Fibroblast of skin of left quadriceps (primary cell): ENCODE data around the gene ILF3.
"Not testable (repeated sequence)": the region's sequence is repeated elsewhere in the genome, so short reads cannot be mapped to it uniquely, and the experiment has no call there.

Experiments
- DNase-seq, 2 experiments: peaks; one replicate each; pipeline ENCODE4 v3.0.0-alpha.2; 2013; ENCODE audit warnings: low read depth in 2 of 2

The ILF3 gene

DNA sequence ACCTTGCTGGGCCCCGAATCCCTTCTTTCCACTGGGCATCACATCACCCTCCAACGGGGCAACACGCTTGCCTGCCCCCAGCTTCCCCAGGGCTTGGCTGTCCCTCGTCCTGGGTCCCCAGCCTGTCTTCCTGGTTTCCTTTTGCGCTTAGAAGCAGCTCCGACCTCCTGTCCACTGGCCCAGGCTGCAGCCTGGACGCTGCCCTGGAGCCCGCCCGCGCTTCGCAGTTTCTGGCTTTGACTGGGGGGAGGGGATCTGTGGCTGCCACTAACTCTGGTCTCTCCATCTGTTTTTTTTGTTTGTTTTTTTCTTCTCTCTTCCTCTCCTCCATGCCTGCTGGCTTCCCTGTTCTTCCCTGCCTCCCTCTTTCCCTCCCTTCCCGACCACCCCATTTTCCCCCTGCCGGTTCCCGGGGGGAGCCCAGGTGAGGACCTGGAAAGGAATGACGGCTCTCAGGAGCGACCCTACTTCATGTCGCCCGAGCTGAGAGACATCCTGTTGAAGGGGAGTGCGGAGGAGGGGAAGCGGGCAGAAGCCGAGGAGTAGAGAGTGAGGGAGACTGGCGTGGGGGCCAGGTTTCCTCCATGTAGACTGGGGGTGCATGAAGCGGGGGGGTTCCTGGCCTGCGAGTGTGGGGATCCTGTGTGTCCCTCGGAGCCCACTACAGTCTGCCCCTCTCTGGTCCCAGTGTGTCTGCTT, 11.5 kb upstream of the ILF3 start:
- no peak for DNase-seq

DNA sequence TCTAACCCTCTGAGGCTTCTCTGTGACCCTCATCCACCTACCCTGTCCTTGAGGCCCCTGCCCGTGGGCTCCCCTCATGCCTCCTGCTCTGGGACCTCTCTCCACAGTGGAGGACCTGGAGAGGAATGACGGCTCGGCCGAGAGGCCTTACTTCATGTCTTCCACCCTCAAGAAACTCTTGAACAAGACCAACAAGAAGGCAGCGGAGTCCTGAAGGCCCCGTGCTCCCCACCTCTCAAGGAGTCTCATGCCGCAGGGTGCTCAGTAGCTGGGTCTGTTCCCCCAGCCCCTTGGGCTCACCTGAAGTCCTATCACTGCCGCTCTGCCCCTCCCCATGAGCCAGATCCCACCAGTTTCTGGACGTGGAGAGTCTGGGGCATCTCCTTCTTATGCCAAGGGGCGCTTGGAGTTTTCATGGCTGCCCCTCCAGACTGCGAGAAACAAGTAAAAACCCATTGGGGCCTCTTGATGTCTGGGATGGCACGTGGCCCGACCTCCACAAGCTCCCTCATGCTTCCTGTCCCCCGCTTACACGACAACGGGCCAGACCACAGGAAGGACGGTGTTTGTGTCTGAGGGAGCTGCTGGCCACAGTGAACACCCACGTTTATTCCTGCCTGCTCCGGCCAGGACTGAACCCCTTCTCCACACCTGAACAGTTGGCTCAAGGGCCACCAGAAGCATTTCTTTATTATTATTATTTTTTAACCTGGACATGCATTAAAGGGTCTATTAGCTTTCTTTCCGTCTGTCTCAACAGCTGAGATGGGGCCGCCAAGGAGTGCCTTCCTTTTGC, 10.8 kb upstream of the ILF3 start:
- DNase-seq = no peak

DNA sequence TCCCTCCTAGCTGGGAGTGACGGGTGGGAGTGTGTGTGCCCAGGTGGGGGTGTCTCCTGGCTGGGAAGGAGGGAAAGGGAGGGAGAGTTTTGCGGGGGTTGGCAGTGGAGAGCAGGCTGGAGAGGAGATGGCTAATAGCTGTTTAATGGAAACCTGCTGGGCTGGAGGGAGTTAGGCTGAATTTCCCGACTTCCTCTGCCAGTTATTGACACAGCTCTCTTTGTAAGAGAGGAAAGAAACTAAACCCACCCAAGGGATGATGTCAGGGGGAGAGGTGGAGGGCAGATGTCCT, 10.2 kb upstream of the ILF3 start:
- DNase-seq = no peak

DNA sequence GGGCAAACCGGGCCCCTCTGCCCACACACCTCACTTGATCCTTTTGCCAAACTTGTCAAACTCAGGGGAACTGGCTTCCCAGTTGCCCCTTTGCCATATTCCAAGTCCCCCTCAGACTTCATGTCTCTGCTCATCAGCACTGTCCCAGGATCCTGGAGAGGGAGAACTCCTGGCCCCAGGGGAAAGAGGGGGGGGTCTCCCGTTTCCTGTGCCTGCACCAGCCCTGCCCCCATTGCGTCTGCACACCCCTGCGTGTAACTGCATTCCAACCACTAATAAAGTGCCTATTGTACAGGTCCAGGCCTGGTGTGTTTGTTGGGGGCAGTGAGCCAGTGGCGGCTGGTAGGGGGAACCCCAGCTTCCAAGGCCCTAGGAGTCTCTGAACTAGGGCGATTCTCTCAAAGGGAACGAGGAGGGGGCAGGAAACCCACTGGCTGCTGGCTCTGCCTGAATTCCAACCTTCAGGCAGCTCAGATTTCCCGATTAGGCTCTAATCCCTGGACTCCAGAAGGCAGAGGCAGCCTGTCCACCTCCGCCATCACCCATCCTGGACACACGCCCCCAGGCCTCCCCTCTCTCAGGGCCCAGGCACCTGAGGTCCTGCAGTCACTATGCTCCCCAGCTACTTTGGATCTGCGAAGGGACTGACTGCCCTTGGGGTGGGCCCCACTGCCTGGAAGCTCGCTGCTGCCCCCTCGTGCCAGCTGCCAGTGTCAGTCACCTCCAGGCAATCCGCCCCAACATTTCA, 9.7 kb upstream of the ILF3 start:
- peak; percentile 25 to 35 for DNase-seq

DNA sequence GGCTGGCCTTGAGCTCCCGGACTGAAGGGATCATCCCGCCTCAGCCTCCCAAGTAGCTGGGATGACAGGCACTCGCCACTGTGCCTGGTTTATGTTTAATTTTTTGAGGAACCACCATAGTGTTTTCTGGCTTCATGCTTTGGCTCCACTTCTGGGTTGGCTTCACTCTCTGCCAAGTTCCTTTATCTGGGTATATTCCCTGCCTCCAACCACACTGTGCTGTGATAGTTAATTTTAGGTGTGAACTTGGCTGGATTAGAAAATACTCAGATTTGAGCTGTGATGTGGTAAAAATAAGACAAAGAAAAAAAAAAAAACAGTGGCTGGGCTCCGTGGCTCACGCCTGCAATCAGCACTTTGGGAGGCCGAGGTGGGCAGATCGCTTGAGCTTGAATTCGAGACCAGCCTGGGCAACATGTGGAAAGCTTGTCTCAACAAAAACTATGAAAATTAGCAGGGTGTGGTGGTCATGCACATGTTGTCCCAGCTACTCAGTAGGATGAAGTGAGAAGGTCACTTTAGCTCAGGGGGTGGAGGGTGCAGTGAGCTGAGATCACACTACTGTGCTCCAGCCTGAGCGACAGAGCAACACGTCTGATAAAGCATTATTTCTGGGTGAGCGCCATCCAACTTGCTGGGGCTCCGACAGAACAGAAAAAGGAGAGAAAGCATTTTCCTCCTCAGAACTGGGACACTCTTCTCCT, 7.5 kb upstream of the ILF3 start:
- DNase-seq = no peak

DNA sequence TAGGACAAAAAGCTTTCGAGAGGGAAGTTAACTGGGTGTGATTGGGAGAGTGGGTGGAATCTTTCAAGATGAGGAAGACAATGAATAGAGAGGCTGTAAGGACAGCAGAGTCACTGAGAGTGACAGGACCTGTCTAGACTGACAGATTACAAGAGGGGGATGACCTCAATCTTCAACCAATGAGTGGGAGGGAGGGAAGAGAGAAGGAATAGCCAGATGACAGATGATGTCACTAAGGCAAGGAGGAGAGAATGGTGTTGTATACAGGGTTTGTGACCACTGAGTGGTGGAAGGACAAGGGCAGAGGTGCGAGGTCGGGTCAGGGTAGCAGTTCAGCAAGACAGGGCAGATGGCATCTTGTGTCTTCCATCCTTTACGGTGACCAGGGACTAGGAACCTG, 5.8 kb upstream of the ILF3 start:
- no peak for DNase-seq

DNA sequence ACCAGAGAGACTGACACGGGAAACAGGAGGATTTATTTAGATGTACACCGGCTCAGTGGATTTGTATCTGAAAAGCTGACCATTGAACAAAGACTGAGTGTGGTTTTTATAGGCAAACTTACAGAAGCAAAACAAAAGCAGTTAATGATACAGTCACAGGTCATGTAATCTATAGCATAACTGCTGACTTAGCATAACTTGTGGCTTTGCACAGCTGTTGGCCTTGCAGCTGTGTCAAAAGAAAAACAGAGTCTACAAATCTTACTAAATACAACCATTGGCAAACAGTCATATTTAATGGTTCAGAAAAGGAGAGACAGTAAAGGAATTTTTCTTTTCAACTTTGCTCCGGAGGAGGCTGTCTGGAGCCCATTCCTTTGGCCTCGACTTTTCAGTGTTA, 2.3 kb upstream of the ILF3 start:
- no peak for DNase-seq

DNA sequence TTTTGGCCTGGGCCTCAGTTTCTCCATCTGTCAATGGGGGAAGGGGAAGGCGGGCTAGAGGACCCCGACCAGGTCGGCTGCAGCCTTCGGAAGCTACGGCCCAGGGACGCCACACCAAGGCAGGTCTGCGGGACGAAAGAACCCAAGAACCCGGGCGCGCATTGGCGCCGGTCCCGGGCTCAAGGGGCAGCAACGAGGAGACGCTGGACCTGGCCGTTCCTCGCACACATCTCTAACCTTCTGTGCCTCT, 739 bp upstream of the ILF3 start:
- DNase-seq = no peak

DNA sequence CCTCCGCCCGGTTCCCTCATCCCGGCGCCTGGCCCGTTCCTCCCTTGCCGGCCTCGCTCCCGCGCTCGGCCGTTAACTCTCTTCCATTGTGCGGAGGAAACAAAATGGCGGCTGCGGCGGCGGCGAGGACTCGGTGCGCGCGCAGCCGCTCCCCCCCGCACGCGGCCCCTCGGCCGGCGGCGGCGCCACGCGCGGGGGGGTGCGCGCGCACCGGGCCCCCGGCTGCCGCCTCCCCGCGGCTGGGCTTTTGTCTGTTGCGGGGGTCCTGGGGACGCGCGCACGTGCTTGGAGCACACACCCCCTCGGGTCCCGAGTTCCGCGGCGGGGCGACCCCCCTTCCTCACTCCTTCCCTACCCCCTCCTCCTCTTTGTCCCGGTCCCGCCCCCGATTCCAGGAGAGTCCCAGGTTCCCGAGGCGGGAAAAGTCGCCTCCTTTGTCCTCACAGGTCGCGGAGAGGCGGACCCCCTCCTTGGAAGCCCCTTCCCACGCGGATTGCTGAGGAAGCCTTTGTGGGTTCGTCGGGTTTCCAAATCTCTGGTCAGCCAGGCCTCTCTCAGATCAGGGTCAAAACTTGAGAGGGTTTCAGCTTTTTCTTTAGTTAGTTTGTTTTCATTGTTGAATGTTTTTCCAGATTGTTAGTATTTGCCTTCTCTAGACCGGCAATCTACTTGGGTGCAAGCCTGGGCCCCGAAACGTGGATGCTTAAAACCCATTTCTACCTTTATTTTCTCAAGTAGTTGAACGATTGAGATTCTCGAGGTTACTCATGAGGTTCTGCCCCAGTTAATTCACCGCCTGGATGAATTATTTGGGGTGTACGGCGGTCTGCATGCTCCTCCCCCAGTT, 687 bp downstream of the ILF3 start:
- DNase-seq = peak in 1 of 2 experiments; percentile 17

DNA sequence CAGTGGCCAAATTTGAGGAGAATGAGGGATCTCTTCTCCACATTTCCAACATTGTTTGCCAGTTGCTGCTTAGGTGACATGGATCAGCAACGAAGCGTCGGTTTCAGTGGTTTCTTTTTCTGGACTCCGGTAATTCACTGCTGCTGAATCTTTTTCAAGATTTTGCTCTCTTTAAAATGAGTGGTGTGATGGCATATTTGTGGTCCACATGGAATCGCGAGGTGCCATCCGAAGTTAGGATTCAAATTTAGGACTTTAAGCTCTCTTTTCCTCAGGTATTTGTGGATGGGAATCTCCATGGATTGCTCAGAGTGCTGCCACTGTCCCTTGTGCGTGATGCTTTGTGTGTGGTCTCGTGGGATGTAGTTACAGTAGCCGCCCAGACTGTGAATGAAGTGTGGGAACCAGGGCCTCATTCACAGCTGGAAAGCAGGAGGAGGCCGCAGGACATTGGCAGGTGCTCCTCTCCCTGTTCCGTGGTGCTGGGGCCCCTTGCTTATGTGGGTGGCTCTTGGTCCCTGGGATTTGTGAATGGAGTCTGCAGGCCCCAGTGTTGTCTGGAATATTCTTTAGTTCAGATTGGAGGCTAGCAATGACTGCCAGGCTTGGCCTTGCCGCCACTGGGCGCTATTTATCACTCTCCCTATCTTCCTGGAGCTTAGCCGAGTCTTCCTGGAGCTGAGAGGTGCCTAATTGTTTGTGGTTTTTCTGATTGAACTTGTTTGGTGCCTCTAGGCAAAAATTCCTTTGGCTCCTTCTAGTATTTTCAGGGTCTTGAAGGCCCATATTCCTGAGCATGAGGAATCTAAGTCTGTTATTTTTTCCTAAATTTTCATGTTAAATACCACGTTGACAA, 1.5 kb downstream of the ILF3 start:
- no peak for DNase-seq

DNA sequence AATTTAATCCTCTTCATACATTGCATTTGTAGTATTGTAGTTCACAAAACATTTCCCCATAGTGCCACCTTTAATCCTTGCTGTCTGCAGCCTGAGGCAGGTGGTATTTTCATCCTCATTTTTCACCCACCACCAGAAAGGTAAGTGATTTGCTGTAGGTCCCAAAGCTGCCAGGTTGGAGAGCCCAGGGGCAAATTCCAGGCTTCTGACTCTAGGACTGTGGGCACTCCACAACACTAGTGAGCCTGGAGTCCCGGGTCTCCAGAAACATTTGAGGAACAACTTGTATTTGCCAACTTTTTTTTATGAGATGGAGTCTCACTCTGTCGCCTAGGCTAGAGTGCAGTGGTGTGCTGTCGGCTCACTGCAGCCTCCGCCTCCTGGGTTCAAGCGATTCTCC, 6.2 kb downstream of the ILF3 start:
- DNase-seq = no peak

DNA sequence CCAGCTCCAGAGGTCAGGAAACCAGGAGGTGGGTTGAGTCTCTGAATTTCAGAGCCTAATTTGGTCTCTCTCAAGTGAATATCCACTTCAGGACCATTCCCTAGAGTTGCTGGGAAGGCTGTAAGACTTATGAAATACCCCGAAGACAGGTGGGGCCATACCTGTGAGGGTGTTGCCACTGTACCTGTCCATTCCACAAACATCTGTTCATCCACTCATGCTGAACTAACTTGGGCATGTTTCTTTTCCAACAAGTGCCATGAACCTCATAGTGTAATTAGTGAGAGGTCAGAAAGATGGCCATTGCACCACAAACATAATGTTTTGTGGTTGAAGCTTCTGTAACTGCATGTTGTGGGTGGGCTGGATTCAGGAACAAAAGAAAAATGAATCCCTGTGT, 7.8 kb downstream of the ILF3 start:
- no peak for DNase-seq

DNA sequence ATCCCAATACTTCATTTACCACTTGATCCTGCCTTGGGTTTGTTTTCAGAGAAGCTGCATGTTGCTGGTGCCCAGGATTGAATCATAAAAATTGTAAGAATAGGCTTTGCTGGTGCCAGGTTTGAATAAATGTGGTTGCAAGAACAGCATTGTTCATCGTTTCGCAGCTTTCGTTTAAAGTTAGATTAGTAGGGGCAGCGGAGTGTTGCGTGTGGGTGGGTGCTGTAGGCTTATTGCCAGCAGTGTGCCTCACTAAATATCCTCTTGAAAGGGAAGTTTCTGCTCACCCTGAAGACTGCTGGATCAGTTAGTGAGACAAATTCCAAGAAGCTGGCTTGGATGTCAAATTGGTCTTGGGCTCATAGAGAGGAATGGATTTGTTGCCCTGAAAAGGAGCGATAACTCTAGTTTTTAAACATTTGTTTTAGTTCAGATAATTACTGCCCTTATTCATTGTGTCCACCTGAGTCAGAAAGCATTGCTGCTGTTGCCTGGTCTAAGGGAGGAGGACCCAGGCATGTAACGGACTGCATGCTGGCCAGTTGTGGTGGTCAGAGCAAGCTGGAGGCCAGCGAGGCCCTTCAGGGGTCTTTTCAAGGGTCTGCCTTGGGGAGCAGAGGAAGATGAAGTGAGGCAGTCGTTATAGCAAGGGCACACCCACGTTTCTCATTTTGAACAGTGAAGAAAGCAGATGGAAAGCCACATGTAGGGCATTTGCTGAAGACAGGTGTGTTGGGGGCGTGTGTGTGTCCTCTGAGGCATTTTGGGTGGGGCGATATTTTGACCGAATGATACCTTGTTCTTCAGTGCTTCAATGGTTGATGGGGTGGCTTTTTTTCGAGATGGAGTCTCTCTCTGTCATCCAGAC, 8.5 kb downstream of the ILF3 start:
- DNase-seq = no peak

DNA sequence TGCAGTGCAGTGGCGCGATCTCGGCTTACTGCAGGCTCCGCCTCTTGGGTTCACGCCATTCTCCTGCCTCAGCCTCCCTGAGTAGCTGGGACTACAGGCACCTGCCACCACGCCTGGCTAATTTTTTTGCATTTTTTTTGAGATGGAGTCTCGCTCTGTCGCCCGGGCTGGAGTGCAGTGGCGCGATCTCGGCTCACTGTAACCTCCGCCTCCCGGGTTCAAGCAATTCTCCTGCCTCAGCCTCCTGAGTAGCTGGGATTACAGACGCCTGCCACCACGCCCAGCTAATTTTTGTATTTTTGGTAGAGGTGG, 9.1 kb downstream of the ILF3 start:
- DNase-seq = not testable (repeated sequence)

DNA sequence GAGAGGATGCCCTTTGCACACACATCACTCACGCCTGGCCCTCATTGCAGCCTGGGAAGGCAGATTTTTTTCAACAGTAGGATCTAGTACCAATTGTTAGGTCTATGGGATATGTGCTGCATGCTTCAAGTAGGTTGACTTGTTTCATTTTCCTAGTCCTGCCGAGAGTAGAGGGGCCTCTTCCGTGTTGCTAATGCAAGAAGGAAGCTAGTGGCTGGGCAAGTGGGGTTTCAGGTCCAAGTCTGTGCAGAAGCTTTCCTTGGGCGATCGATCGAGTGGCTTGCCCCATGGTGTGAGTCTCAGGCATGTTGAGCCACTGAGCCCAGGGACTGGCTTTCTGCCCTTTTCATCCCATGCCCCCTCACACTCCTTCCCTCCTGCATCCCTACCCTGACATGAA, 13.7 kb downstream of the ILF3 start:
- DNase-seq = no peak

DNA sequence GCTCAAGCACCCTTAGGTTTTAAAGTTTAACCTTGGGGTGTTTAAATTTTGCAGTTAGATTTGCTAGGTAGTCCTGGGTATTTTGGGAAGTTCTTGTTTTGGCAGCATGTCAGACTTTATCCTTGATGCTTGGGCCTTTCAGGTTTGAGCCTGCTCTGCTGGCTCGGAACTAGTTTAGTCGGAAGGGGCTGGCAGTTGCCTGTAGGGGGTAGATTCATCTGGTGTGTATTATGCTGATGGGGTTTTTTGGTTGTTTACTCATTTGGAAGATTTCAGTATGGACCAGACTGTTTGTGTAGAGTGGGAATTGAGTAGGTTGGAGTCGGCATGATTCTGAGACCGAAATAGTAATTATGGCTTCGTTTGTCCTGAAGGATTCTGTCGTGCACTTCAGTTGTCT, 15.1 kb downstream of the ILF3 start:
- DNase-seq = no peak

DNA sequence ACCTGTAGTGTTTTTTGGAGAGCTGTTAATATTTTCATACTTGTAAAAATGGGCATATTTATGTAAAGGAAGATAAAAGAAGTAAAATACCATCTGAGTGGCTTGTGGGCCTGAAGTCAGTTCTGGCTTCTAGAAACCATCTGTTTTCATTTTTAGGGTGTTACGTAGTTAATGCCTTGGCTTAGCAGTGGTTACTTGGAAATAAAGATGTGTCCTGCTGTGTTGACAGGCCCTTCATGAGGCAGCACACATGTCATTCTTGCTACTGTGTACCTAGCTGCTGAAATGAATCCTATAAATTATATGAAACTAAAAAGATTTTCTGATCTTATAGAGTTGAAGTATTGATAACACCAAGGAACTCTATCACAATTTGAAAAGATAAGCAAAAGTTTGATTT, 16.0 kb downstream of the ILF3 start:
- DNase-seq = peak; percentile 52 to 55

DNA sequence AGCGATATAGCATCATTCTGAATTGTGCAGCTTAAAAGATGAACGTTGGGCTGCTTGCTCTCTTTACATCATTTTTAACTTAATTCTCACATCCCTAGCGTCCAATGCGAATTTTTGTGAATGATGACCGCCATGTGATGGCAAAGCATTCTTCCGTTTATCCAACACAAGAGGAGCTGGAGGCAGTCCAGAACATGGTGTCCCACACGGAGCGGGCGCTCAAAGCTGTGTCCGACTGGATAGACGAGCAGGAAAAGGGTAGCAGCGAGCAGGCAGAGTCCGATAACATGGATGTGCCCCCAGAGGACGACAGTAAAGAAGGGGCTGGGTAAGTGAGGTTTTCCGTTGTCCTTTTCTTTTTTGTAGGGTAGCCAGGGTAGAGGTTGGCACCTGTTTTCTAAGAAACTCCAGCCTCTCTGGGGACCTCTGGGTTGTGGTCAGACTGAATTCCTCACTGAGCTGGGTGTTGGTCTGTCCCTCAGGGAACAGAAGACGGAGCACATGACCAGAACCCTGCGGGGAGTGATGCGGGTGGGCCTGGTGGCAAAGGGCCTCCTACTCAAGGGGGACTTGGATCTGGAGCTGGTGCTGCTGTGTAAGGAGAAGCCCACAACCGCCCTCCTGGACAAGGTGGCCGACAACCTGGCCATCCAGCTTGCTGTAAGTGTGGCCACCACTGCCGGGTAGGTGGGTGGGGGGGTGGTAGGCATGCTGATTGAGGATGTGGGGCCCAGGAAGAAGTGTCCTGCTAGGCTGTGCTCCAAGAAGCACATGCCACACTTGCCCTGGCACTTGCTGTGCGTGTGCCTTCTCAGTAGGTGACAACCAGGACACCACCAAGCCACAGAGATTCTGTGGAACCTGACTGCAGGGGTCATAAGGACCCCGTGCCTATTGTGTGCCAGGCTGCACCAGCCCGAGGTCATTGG, 17.0 kb downstream of the ILF3 start:
- no peak for DNase-seq

DNA sequence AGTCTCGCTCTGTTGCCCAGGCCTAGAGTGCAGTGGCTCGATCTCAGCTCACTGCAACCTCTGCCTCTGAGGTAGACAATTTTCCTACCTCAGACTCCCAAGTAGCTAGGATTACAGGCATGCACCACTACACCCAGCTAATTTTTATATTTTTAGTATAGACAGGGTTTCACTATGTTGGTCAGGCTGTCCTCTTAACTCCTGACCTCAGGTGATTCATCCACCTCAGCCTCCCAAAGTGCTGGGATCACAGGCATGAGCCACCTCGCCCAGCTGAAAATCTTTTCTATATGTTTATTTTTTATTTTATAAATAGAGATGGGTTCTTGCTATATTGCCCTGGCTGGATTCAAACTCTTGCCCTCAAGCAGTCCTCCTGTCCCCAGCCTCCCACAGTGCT, 17.8 kb downstream of the ILF3 start:
- DNase-seq = not testable (repeated sequence)
